Chondrocyte (in vitro differentiated cells): Measurements from ENCODE around the gene PPME1. TPM values are rescaled to one million over a fixed set of nuclear protein-coding genes. Genes with fewer than 3 reads are reported as not detected.

Experiments
- DNase-seq: peaks from one replicate; pipeline ENCODE4 v3.0.0; 2021; ENCODE audit warnings: mixed read lengths, low spot score
- H3K27ac Mint-ChIP-seq: one replicate; pipeline ENCODE4 v1.8.0; 2021; ENCODE audit warnings: mild to moderate bottlenecking, moderate library complexity, mixed read lengths; ENCODE audit not compliant: unreplicated experiment
- H3K27me3 Mint-ChIP-seq: 2 replicates; pipeline ENCODE4 v1.8.0; 2021; ENCODE audit warnings: low read depth, mixed read lengths
- H3K36me3 Mint-ChIP-seq: 2 replicates; pipeline ENCODE4 v1.8.0; 2021; ENCODE audit warnings: low read depth, mixed read lengths
- H3K4me1 Mint-ChIP-seq: 2 replicates; pipeline ENCODE4 v1.8.0; 2021; ENCODE audit warnings: low read depth, mild to moderate bottlenecking, mixed read lengths
- H3K4me3 Mint-ChIP-seq: one replicate; pipeline ENCODE4 v1.8.0; 2021; ENCODE audit warnings: mild to moderate bottlenecking, moderate library complexity, mixed read lengths; ENCODE audit not compliant: unreplicated experiment
- H3K9me3 Mint-ChIP-seq: 2 replicates; pipeline ENCODE4 v1.8.0; 2021; ENCODE audit warnings: low read depth, mixed read lengths
- CTCF ChIP-seq: fragments of 200-600 bp; sonication (generic); IDR thresholded peaks from 2 replicates; pipeline ENCODE4 v1.5.0; 2021; ENCODE audit warnings: antibody characterized with exemption, mild to moderate bottlenecking, moderate library complexity
- total RNA-seq: library from RNA; stranded (reverse); gene quantifications from 3 replicates; pipeline ENCODE4 v1.2.1, GENCODE V29; 2021

PPME1 gene
- total RNA-seq, 1 donor from 2014 or later, result 76.2 TPM

DNA sequence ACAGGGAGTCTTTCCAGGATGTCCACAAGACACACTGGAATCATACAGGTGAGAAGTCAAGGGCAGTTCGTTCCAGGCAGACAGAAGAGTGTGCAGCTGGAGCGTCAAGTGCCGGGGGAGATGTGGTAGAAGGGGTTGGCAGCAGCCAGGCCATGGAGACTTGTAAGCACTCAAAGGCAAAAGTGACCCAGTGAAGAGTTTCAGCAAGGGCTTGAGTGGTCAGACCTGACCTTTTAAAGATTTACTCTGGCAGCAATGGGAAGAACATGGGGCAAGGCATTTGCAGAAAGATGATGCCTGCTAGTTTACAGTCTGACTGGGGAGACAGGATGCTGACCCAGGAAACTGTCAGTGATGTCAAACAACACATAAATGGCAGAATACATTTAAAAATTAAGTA, 111.3 kb downstream of the PPME1 start:
- Mint-ChIP-seq H3K36me3 (peaks cover 2% of the 10 kb centered on the region), H3K4me3 (no peak overlapping the region), H3K9me3 (no peaks in the 10 kb centered on the region), H3K27ac (no peak overlapping the region), H3K27me3 (no peaks in the 10 kb centered on the region), H3K4me1 (peaks cover 23% of the 10 kb centered on the region)
- no peak for DNase-seq
- TF ChIP-seq CTCF, result no peak

DNA sequence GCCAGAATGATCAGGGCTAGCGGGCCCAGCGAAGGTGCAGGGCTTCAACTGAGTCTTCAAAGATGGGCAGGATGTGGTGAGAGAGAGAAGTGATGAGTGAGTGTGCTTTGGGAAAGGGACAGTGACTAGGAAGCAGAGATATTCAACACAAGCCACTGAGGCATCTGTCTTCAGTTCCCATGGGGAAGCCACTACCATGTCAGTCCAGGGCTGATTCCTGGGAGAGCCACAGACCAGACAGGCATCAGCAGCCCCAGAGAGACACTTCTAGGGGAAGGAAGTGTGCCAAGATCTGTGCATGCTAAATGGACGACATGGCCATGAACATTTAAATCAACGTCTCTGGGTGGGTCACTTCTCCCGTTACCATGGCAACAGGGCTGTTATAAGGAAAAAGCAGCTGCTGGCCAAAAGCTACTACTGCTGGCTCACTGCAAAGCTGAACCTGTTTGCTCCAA, 111.9 kb downstream of the PPME1 start:
- Mint-ChIP-seq H3K9me3 (no peaks in the 10 kb centered on the region), H3K27me3 (no peaks in the 10 kb centered on the region), H3K4me1 (peaks cover 20% of the 10 kb centered on the region), H3K27ac (no peak overlapping the region), H3K36me3 (peaks cover 2% of the 10 kb centered on the region), H3K4me3 (no peak overlapping the region)
- DNase-seq, result no peak
- no peak for TF ChIP-seq CTCF

DNA sequence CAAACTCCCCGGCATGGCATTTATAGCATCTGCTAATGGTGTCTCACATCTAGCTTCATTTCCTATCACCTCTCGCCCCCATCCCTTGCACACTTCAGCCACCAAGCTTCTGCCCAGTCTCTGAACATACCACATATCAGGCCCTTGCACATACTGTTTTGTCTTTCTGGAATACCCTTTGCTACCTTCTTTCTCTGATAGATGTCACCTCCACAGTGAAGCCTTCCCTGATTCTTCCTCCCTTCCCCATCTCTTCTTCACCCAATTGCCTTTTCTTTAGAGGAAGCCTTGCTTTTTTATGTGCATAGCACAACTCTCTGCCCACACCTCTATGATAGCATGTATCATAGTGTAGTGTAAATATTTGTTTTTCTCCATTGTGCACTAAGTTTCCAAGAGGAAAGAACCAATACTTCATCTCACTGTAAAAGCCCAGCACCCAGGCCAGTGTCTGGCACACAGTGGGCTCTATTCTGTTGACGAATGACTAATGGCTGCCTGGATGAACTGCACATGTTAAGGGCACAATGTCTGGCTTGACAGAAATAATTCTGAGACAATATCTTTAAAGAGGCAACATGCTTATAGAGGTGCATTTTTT, 112.6 kb downstream of the PPME1 start:
- no peaks in the 10 kb centered on the region for H3K27me3 Mint-ChIP-seq
- no peak for TF ChIP-seq CTCF
- peaks cover 20% of the 10 kb centered on the region for H3K4me1 Mint-ChIP-seq
- H3K9me3 Mint-ChIP-seq, result no peaks in the 10 kb centered on the region
- H3K4me3 Mint-ChIP-seq, result no peak overlapping the region
- peaks cover 2% of the 10 kb centered on the region for H3K36me3 Mint-ChIP-seq
- DNase-seq, result no peak
- no peak overlapping the region for H3K27ac Mint-ChIP-seq

DNA sequence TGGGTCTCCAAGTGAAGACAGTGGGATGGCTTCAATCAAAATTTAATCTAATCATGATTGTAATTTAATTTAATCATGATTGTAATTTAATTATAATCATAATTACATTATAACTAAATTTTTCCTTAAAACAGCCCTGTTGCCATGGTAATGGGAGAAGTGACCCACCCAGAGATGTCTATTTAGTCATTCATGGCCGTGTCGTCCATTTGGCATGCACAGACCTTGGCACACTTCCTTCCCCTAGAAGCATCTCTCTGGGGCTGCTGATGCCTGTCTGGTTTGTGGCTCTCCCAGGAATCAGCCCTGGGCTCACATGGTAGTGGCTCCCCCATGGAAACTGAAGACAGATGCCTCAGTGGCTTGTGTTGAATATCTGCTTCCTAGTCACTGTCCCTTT, 113.4 kb downstream of the PPME1 start:
- no peak overlapping the region for H3K4me3 Mint-ChIP-seq
- no peak for TF ChIP-seq CTCF
- H3K27me3 Mint-ChIP-seq, result no peaks in the 10 kb centered on the region
- no peak overlapping the region for H3K27ac Mint-ChIP-seq
- peaks cover 2% of the 10 kb centered on the region for H3K36me3 Mint-ChIP-seq
- peaks cover 12% of the 10 kb centered on the region for H3K4me1 Mint-ChIP-seq
- H3K9me3 Mint-ChIP-seq, result no peaks in the 10 kb centered on the region
- DNase-seq, result no peak

GRCh38 chr11:74288161-74288560, 117.1 kb downstream of the PPME1 start:
- no peak for DNase-seq
- H3K4me3 Mint-ChIP-seq, result no peak overlapping the region
- peaks cover 9% of the 10 kb centered on the region for H3K4me1 Mint-ChIP-seq
- peak overlapping the region; percentile 62 for H3K27ac Mint-ChIP-seq
- peaks cover under 1% of the 10 kb centered on the region for H3K36me3 Mint-ChIP-seq
- H3K27me3 Mint-ChIP-seq, result no peaks in the 10 kb centered on the region
- no peak for TF ChIP-seq CTCF
- peaks cover 3% of the 10 kb centered on the region for H3K9me3 Mint-ChIP-seq
